Measurements from ENCODE around the gene ARAP2. TPM values are rescaled to one million over a fixed set of nuclear protein-coding genes. Genes with fewer than 3 reads are reported as not detected.

The ARAP2 gene
- polyA plus RNA-seq, 4 donors: 5.1 to 8.0 (median 6.6) TPM

- no peak for DNase-seq (ENCODE audit: low read depth in 4 of 4, low spot score in 3 of 4)
Observed at GRCh38 chr4:36054694-36055422, 189.5 kb downstream of the ARAP2 start.

- DNase-seq (ENCODE audit: low read depth in 4 of 4, low spot score in 3 of 4): no peak
Observed at GRCh38 chr4:36053930-36054329, 190.4 kb downstream of the ARAP2 start.

GRCh38 chr4:36051634-36052033 is 192.7 kb downstream of the ARAP2 start:
- DNase-seq (ENCODE audit: low read depth in 4 of 4, low spot score in 3 of 4): no peak

- no peak for DNase-seq (ENCODE audit: low read depth in 4 of 4, low spot score in 3 of 4)
Observed at GRCh38 chr4:36046026-36046425, 198.3 kb downstream of the ARAP2 start.

- DNase-seq (ENCODE audit: low read depth in 4 of 4, low spot score in 3 of 4): no peak
Observed at GRCh38 chr4:36043901-36044300, 200.4 kb downstream of the ARAP2 start.

GRCh38 chr4:36043241-36043640 is 201.1 kb downstream of the ARAP2 start:
- DNase-seq (ENCODE audit: low read depth in 4 of 4, low spot score in 3 of 4): no peak

GRCh38 chr4:36042122-36042970 is 202.0 kb downstream of the ARAP2 start:
- DNase-seq (ENCODE audit: low read depth in 4 of 4, low spot score in 3 of 4): no peak

GRCh38 chr4:36041340-36041739 is 203.0 kb downstream of the ARAP2 start:
- DNase-seq (ENCODE audit: low read depth in 4 of 4, low spot score in 3 of 4): no peak

- no peak for DNase-seq (ENCODE audit: low read depth in 4 of 4, low spot score in 3 of 4)
Observed at GRCh38 chr4:36039026-36039425, 205.3 kb downstream of the ARAP2 start.

GRCh38 chr4:36038491-36038890 is 205.8 kb downstream of the ARAP2 start:
- no peak for DNase-seq (ENCODE audit: low read depth in 4 of 4, low spot score in 3 of 4)

- no peak for DNase-seq (ENCODE audit: low read depth in 4 of 4, low spot score in 3 of 4)
Observed at GRCh38 chr4:36037127-36037526, 207.2 kb downstream of the ARAP2 start.

GRCh38 chr4:36029951-36030350 is 214.4 kb downstream of the ARAP2 start:
- no peak for DNase-seq (ENCODE audit: low read depth in 4 of 4, low spot score in 3 of 4)

GRCh38 chr4:36027203-36027602 is 217.1 kb downstream of the ARAP2 start:
- no peak for DNase-seq (ENCODE audit: low read depth in 4 of 4, low spot score in 3 of 4)

- no peak for DNase-seq (ENCODE audit: low read depth in 4 of 4, low spot score in 3 of 4)
Observed at GRCh38 chr4:36026348-36026880, 217.9 kb downstream of the ARAP2 start.

GRCh38 chr4:36024901-36025660 is 219.2 kb downstream of the ARAP2 start:
- no peak for DNase-seq (ENCODE audit: low read depth in 4 of 4, low spot score in 3 of 4)

GRCh38 chr4:36020351-36020750 is 224.0 kb downstream of the ARAP2 start:
- no peak for DNase-seq (ENCODE audit: low read depth in 4 of 4, low spot score in 3 of 4)

Other genes with a start within 250 kb of the ARAP2 start
- under 1 TPM in 1 of 4 donors, not detected in 3; 0.04 TPM for gene DTHD1, start 37.1 kb upstream of the ARAP2 start, polyA plus RNA-seq (ENCODE audit: insufficient read length in 4 of 4)